EH (cell line): ENCODE results near the gene UNC79.

Source experiments
- DNase-seq: peaks from one replicate; pipeline ENCODE4 v3.0.0-alpha.2; 2015; ENCODE audit warnings: low read depth

Gene UNC79

DNA sequence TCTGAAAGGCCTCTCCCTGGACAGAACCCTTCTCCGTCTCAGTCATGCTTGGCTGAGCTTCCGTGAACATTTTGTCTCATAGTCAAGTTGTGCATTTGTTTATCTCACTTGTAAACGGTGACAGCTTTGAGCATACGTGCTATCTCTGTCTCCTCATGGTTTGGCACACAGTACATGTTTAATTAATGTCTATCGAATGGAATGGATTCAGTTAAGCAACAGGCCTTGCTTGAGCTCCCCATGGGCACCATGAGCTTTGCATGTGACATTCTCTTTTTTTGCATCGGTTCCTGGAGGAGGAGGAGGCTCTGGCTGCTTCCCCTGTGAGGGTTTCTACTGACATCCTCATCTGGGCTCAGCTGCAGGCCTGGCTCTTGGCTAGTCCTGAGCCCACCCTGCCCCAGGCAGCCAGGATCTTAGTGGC, 277.6 kb downstream of the UNC79 start:
- DNase-seq, result no peak

GRCh38 chr14:93708800-93709199, 278.1 kb downstream of the UNC79 start:
- DNase-seq, result no peak

DNA sequence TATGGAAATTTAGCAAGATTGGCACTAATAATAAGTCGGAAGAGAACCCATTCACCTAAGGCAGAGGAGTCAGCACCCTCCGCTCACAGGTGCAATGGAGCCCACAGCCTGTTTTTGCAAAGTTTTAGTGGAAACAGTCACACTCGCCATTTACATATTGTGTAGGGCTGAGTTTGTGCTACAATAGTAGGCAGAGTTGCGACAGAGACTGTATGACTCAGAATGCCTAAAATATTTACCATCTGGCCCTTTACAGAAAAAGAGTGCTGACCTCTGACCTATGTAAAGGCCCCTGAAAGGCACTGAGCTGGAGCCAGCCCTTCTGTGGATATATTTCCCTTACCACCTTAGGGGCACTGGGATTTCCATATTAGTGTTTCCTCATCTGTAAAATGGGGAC, 278.5 kb downstream of the UNC79 start:
- DNase-seq, result no peak

DNA sequence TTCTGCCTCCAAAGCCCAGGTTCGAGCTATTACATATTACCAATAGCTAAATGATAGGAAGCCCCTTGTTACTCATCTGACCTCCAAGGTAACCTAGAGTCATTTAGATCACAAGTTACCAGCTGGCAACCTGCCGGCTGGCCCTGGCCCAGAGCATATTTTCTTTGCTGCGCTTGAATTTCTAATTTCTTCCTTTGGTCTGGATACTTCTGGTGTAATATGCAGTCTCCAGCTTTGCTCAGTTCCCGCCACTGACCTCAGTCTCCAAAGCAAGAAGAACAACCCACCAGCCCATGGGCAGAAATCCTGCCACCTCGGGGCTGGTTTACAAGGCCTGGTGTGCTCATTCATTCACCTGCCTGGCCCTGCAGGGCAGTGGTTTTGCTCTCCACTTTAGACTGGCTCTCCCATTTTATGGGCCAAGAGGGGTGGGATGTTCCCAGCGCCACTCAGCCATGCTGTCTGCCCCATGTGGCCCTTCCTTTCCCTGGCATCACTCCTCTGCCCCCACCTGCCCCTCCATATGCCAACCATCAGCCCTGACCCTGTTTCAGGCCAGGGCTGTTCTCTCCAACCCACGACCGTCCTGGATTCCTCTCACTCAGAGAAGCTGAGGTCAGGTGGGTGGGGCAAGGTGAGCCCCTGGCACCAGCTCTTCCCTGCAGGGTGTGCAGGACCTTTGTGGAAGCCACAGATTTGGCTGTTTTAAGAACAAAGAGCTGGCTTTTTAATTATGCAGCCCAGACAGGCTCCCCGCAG, 281.5 kb downstream of the UNC79 start:
- DNase-seq, result no peak

GRCh38 chr14:93712838-93713724, 282.3 kb downstream of the UNC79 start:
- no peak for DNase-seq

DNA sequence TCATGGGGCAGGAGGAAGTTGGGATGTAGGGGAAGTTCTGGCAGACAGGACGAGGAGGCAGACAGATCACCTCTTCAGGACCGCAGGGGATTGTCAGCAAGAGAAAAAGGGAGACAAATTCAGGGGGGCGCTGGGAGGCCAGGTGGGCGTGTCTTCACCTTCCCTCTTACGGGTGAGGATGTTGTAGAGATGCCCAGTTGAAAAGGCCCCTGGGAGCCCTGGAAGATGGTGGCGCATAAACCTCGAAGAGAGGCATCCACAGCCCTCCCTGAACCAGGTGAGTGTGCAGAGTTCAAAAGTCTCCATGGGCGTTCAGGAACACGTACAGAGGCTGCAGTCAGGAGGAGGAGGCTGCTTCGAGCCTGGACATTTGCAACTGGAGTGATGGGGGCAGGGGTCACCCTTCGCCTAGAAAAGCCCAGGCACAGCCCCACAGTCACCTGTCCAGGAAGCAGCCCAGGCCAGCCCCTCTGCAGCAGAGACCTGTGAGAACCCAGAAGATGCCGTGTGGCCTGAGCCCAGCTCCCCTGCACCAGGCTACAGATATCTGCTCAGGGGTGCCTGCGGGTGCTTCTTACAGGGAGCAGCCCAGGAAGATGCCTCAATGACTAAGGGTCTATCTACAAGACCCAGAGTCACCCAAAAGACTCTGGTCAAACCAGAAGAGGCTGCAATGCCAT, 283.1 kb downstream of the UNC79 start:
- DNase-seq, result no peak

GRCh38 chr14:93714605-93715004, 283.9 kb downstream of the UNC79 start:
- no peak for DNase-seq

DNA sequence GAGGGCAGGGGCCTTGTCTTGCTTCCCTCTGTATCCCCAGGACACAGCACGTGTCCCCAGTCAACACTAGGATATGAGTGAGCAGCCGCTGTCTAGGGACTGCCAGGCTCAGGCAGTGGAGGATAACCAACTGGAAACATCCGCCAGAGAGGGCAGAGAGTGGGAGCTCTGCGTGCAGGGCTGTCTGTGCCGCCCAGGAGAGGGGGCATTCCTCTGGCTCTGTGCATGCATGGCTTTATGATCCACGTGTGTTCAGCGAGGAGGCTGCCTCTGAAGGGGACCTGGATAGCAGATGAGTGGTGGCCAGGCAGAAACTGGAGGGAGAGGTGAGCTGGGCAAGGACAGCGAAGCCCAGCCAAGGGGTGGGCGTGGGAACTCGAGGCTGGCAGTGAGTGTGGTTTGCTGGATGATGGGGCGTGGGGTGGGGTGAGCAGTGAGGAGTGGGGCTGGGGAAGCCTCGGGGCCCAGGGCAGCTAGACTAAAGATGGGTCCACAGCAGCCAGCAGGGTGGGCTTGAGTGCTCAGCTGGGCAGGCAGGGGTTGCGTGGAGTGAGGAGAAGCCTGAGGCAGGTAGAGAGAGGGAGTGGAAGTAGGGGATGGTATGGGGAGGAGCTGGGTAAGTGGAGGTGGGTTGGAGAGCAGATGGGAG, 284.7 kb downstream of the UNC79 start:
- DNase-seq, result no peak

- DNase-seq, result no peak
Measured at GRCh38 chr14:93716002-93716745, 285.4 kb downstream of the UNC79 start.

GRCh38 chr14:93716746-93717667, 286.3 kb downstream of the UNC79 start:
- no peak for DNase-seq

- DNase-seq, result no peak
Measured at GRCh38 chr14:93717668-93718320, 287.1 kb downstream of the UNC79 start.

- no peak for DNase-seq
Measured at GRCh38 chr14:93719256-93719655, 288.5 kb downstream of the UNC79 start.

GRCh38 chr14:93720076-93720815, 289.5 kb downstream of the UNC79 start:
- no peak for DNase-seq

DNA sequence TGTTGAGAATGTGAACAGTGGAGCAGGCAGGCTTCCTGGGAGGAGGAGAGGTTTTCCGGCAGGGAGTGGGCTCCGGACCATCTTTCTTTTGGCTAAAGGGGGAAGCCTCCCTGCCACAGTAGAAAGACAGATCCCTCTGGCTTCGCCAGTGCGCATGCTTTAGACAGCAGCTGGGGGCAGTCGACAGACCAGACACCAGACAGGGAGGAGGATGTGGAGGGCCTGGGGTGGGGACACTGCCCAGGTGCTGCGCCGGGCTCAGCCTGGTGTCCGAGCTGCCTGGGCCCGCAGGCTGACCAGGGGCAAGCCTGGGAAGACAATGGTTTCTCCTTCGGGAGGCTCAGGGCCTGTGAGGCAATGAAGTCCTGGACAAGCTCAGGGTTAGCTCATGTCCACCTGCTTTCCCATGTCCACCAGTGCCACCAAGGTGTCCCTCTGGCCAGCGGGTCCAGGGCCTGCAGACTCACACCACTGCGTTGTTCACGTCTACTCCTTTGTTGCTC, 290.3 kb downstream of the UNC79 start:
- no peak for DNase-seq

DNA sequence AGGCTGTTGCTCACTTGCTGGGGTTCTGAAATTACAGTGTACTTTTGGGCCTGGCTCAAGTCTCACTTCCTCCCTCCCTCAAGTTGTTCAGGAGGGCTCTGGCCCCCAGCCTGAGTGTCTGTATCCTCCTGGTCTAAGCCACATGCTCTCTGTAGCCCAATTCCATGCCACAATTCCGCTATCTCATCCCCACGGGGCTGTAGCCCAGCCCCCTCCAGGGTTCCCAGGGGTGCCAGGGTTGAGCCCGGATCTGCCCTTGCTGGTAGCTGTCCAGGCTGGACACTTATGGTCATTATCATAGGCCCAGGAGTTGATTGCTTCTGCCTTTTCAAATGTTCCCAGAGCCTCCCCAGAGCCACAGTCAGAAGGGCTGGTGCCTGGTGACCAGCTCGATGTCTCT, 292.3 kb downstream of the UNC79 start:
- DNase-seq, result no peak

GRCh38 chr14:93725002-93725582, 294.4 kb downstream of the UNC79 start:
- no peak for DNase-seq

DNA sequence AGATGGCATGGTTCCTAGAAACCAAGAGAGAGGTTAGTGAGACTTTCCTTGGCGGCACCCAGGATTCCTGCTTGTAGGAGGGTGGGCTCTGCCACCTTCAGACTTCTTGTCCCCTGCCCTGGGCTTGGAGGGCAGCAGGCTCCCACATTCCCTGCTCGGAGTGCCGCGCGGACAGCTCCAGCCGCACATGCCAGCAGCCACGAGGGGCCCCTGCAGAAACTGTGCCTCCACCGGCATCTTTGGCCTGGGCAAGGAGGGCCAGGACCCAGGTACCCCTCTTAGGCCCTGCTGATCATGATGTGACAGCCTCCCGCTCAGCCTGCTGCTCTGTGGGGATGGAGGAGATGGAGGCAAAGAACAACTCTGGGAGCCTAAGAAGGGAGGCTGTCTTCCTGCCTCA, 295.3 kb downstream of the UNC79 start:
- no peak for DNase-seq

GRCh38 chr14:93727039-93727740, 296.5 kb downstream of the UNC79 start:
- DNase-seq, result no peak
